Heart left ventricle (tissue), 13 donors: ENCODE data around the gene STK38L.
"Not testable (repeated sequence)": the region's sequence is repeated elsewhere in the genome, so short reads cannot be mapped to it uniquely, and the experiment has no call there.

ENCODE experiments used
- CTCF ChIP-seq, 12 donors: fragments of 200-600 bp; sonication (generic) in 4 of 12; IDR thresholded peaks; one replicate each; pipeline versions ENCODE4 v1.5.0 to v1.8.0; 2018 to 2022; ENCODE audit warnings: antibody characterized with exemption in 12 of 12, mild to moderate bottlenecking in 5 of 12
- POLR2A ChIP-seq, 2 donors: fragments of 450-650 bp; IDR thresholded peaks; one replicate each; pipeline ENCODE4 v1.6.1; 2017; ENCODE audit warnings: antibody characterized with exemption in 2 of 2, mild to moderate bottlenecking in 2 of 2, moderate library complexity in 2 of 2
- donor health status: ischemic (EF 13 %, LVEDD 7.1; RV severe dilation, severe dysfunction).
- donor health status: DM: no; HTN: yes; CAD: no.
- donor health status: DM: no; HTN: no; CAD: no.
- donor health status: ischemic (EF 25% LVEDD 6.9; RV normal size, moderate dysfunction).
- donor health status: ischemic (EF 25% LVEDD 5.7; RV mildly dilated, moderate dysfunction).
- donor health status: ischemic (EF 35%, LVEDD 5.7; RV mildly dilated, moderate dysfunction).
- donor health status: nonischemic (EF 11% LVEDD 7.7; RV severe dilation, severe dysfunction).
- donor health status: DM: yes; HTN: yes; CAD: no.
- donor health status: PGD.
- donor health status: ischemic (EF 29% LVEDD 5.4; RV normal size, mild dysfunction).
- donor health status: nonischemic (EF 23%, LVEDD 6.1; RV moderate dilation, normal function).

GRCh38 chr12:27231374-27231773 lies 12.7 kb upstream of the STK38L start:
- TF ChIP-seq CTCF, POLR2A (IDR thresholded peaks at IDR 0.05): not testable (repeated sequence)
